ENCODE data around the gene HSP90AB1. TPM values are rescaled to one million over a fixed set of nuclear protein-coding genes. Genes with fewer than 3 reads are reported as not detected.

HSP90AB1 gene
- total and polyA plus RNA-seq, 9 of the 15 experiments (the other 6 are each of a cell fraction or from before 2014, with no cell fraction given): 1,780 to 3,358 (median 2,262) TPM

DNA sequence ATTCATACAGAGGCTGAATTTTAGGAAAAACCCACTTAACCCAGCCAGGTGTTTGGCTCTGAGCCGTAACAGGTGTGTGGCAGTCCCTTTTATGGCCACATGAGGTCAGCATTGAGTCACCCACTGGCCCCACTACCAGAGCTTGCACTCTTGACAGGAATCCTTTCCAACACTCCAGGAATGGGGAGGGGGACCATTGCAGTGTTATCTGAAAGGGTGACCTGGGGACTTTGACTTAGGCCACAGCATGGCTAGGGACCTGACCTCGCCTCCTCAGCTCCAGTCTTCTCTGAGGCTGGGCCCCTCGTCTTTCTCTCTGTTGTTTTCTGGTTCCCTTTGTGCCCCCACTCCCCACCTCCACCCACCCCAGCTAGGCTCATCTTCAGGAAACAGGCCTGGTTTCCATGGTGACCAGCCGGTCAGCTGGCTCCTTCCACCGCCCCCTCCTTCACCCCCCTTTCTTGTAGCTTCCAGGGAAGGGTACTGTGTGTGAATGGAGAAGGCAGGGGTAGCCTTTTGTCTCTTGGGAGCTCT is 21.3 kb downstream of the HSP90AB1 start (continued):
- TF ChIP-seq, protein P1, sequence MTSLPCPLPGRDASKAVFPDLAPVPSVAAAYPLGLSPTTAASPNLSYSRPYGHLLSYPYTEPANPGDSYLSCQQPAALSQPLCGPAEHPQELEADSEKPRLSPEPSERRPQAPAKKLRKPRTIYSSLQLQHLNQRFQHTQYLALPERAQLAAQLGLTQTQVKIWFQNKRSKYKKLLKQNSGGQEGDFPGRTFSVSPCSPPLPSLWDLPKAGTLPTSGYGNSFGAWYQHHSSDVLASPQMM (CRISPR knock-in tag; IDR thresholded peaks at IDR 0.05): no peak
- TF ChIP-seq NUFIP1 (IDR thresholded peaks at IDR 0.05; ENCODE audit: partially characterized antibody): no peak
- TF ChIP-seq NONO (IDR thresholded peaks at IDR 0.05; ENCODE audit: low read depth in 2 of 2, low read length in 1 of 2): no peak
- TF ChIP-seq, protein P2, sequence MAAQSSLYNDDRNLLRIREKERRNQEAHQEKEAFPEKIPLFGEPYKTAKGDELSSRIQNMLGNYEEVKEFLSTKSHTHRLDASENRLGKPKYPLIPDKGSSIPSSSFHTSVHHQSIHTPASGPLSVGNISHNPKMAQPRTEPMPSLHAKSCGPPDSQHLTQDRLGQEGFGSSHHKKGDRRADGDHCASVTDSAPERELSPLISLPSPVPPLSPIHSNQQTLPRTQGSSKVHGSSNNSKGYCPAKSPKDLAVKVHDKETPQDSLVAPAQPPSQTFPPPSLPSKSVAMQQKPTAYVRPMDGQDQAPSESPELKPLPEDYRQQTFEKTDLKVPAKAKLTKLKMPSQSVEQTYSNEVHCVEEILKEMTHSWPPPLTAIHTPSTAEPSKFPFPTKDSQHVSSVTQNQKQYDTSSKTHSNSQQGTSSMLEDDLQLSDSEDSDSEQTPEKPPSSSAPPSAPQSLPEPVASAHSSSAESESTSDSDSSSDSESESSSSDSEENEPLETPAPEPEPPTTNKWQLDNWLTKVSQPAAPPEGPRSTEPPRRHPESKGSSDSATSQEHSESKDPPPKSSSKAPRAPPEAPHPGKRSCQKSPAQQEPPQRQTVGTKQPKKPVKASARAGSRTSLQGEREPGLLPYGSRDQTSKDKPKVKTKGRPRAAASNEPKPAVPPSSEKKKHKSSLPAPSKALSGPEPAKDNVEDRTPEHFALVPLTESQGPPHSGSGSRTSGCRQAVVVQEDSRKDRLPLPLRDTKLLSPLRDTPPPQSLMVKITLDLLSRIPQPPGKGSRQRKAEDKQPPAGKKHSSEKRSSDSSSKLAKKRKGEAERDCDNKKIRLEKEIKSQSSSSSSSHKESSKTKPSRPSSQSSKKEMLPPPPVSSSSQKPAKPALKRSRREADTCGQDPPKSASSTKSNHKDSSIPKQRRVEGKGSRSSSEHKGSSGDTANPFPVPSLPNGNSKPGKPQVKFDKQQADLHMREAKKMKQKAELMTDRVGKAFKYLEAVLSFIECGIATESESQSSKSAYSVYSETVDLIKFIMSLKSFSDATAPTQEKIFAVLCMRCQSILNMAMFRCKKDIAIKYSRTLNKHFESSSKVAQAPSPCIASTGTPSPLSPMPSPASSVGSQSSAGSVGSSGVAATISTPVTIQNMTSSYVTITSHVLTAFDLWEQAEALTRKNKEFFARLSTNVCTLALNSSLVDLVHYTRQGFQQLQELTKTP (IDR thresholded peaks at IDR 0.05; ENCODE audit: low read depth in 1 of 2, partially characterized antibody in 2 of 2): no peak
- TF ChIP-seq RBM34 (IDR thresholded peaks at IDR 0.05; ENCODE audit: borderline replicate concordance, insufficient read depth, low read length): no peak
- TF ChIP-seq, protein P3, sequence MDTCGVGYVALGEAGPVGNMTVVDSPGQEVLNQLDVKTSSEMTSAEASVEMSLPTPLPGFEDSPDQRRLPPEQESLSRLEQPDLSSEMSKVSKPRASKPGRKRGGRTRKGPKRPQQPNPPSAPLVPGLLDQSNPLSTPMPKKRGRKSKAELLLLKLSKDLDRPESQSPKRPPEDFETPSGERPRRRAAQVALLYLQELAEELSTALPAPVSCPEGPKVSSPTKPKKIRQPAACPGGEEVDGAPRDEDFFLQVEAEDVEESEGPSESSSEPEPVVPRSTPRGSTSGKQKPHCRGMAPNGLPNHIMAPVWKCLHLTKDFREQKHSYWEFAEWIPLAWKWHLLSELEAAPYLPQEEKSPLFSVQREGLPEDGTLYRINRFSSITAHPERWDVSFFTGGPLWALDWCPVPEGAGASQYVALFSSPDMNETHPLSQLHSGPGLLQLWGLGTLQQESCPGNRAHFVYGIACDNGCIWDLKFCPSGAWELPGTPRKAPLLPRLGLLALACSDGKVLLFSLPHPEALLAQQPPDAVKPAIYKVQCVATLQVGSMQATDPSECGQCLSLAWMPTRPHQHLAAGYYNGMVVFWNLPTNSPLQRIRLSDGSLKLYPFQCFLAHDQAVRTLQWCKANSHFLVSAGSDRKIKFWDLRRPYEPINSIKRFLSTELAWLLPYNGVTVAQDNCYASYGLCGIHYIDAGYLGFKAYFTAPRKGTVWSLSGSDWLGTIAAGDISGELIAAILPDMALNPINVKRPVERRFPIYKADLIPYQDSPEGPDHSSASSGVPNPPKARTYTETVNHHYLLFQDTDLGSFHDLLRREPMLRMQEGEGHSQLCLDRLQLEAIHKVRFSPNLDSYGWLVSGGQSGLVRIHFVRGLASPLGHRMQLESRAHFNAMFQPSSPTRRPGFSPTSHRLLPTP (IDR thresholded peaks at IDR 0.05; ENCODE audit: borderline replicate concordance, extremely low read depth, insufficient read length): no peak
- TF ChIP-seq SMAD1 (IDR thresholded peaks at IDR 0.05; ENCODE audit: low read depth, low read length, partially characterized antibody): no peak
- TF ChIP-seq, protein P4, sequence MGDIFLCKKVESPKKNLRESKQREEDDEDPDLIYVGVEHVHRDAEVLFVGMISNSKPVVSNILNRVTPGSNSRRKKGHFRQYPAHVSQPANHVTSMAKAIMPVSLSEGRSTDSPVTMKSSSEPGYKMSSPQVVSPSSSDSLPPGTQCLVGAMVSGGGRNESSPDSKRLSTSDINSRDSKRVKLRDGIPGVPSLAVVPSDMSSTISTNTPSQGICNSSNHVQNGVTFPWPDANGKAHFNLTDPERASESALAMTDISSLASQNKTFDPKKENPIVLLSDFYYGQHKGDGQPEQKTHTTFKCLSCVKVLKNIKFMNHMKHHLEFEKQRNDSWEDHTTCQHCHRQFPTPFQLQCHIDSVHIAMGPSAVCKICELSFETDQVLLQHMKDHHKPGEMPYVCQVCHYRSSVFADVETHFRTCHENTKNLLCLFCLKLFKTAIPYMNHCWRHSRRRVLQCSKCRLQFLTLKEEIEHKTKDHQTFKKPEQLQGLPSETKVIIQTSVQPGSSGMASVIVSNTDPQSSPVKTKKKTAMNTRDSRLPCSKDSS (IDR thresholded peaks at IDR 0.05; ENCODE audit: low read depth, partially characterized antibody): no peak
- no peak for TF ChIP-seq ZNF212 (CRISPR knock-in tag; IDR thresholded peaks at IDR 0.05)
- TF ChIP-seq, protein P5, sequence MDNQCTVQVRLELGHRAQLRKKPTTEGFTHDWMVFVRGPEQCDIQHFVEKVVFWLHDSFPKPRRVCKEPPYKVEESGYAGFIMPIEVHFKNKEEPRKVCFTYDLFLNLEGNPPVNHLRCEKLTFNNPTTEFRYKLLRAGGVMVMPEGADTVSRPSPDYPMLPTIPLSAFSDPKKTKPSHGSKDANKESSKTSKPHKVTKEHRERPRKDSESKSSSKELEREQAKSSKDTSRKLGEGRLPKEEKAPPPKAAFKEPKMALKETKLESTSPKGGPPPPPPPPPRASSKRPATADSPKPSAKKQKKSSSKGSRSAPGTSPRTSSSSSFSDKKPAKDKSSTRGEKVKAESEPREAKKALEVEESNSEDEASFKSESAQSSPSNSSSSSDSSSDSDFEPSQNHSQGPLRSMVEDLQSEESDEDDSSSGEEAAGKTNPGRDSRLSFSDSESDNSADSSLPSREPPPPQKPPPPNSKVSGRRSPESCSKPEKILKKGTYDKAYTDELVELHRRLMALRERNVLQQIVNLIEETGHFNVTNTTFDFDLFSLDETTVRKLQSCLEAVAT (IDR thresholded peaks at IDR 0.05): no peak
- no peak for TF ChIP-seq TSC22D4 (tag; IDR thresholded peaks at IDR 0.05)
- TF ChIP-seq, protein P6, sequence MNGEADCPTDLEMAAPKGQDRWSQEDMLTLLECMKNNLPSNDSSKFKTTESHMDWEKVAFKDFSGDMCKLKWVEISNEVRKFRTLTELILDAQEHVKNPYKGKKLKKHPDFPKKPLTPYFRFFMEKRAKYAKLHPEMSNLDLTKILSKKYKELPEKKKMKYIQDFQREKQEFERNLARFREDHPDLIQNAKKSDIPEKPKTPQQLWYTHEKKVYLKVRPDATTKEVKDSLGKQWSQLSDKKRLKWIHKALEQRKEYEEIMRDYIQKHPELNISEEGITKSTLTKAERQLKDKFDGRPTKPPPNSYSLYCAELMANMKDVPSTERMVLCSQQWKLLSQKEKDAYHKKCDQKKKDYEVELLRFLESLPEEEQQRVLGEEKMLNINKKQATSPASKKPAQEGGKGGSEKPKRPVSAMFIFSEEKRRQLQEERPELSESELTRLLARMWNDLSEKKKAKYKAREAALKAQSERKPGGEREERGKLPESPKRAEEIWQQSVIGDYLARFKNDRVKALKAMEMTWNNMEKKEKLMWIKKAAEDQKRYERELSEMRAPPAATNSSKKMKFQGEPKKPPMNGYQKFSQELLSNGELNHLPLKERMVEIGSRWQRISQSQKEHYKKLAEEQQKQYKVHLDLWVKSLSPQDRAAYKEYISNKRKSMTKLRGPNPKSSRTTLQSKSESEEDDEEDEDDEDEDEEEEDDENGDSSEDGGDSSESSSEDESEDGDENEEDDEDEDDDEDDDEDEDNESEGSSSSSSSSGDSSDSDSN (IDR thresholded peaks at IDR 0.05; ENCODE audit: borderline replicate concordance in 1 of 2, low read depth in 2 of 2, low read length in 2 of 2): no peak
- TF ChIP-seq ILK (tag; IDR thresholded peaks at IDR 0.05; ENCODE audit: borderline replicate concordance, low read depth): no peak

Data from K562 (cell line).